HTERT RPE-1 (cell line): ENCODE measurements around the gene TSTD1.
"Not testable (repeated sequence)": the region's sequence is repeated elsewhere in the genome, so short reads cannot be mapped to it uniquely, and the experiment has no call there.

Experiments used
- in situ Hi-C: fragments of 300-500 bp; cut with MboI; formaldehyde crosslinking; loops from 4 replicates; pipeline ENCODE4 v1.14.3; 2020; ENCODE audit warnings: low sequenced_read_pairs

Gene TSTD1

GRCh38 chr1:161039154-161039545 lies 386 bp upstream of the TSTD1 start:
- in situ Hi-C loops, result no loop called here

DNA sequence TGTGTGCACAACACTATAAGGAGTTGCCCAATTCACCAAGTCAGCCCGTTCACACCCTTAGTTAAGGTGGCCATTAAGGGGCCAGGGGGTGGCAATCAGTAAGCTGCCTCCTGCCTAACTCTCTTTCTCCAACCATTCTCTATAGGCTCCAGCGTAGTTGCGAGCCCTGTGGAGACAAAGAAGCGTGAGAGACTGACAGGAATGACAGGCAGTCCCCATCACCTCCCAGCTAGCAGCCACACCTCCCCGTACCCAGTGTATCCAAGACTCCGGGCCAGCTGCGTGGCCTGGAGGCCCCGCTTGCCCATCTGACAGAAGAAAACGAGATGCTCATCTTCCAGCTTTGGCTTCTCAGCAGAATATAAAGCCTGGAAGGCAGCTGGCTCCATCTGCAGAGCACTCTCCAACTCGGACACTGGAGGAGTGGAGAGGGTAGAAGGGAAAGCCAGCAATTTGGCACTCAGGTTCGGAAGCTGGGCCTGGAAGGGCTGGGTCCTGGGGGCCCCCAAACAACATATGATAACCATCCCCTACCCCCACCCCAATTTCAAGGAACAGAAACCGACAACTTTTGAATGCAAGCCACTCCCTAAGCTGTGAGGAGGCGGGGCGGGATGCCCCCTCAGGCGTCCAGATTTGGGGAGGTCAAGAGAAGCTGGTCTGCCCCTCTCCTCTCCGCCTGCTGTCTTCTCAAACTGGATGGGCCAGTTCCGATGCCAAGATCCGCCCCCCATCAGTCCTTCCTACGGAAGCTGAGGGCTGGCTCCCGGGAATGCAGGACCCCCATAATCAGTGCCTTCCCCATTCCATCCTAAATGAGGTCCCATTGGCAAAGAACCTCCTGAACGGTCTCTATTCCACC lies 872 bp downstream of the TSTD1 start:
- in situ Hi-C loops, result no loop called here

GRCh38 chr1:161033751-161034150 lies 5.0 kb downstream of the TSTD1 start:
- in situ Hi-C loops, result no loop called here

DNA sequence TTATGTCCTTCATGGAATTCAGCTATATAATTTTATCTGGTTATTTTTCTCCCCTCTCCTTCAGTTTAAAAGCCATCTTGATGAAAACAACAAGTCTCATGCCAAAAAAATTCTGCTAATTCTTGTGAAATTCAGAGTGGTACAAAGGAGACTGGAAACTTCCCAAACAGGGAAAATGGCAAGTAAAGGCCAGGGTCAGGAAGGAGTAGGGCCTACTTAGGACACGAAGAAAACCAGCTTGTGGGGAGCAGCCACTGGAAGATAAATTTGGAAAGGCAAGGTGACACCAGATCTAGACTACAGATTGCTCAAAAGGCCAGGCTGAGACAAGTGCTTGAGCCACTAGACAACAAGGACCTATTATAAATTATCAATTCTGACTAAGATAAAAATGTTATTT lies 6.4 kb downstream of the TSTD1 start:
- in situ Hi-C loops, result no loop called here

- in situ Hi-C loops, result no loop called here
These were observed 6.9 kb downstream of the TSTD1 start for GRCh38 chr1:161031874-161032273.

GRCh38 chr1:161029466-161029865 lies 9.3 kb downstream of the TSTD1 start:
- in situ Hi-C loops, result not testable (repeated sequence)

DNA sequence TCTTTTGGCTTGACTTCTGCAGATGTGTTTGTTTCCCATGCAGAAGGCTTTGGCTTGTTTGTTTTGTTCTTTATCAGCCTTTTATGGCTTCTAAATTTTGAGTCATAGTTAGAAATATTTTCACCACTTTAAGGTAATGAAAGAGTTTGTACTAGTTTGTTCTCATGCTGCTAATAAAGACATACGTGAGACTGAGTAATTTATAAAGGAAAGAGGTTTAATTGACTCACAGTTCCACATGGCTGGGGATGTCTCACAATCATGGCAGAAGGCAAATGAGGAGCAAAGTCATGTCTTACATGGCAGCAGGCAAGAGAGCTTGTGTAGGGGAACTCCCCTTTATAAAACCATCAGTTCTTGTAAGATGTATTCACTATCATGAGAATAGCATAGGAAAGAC lies 11.8 kb downstream of the TSTD1 start:
- in situ Hi-C loops, result not testable (repeated sequence)

DNA sequence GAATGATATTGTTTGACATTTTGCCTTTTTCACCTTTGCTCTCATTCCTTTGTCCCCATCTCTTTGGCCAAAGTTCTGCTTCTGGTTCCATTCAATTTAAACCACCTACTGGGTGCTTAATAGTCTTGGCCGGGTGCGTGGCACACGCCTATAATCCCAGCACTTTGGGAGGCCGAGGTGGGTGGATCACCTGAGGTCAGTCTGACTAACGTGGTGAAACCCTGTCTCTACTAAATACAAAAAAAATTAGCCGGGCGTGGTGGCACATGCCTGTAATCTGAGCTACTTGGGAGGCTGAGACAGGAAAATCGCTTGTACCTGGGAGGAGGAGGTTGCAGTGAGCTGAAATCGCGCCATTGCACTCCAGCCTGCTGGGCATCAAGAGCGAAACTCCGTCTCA lies 16.3 kb downstream of the TSTD1 start:
- in situ Hi-C loops, result not testable (repeated sequence)

DNA sequence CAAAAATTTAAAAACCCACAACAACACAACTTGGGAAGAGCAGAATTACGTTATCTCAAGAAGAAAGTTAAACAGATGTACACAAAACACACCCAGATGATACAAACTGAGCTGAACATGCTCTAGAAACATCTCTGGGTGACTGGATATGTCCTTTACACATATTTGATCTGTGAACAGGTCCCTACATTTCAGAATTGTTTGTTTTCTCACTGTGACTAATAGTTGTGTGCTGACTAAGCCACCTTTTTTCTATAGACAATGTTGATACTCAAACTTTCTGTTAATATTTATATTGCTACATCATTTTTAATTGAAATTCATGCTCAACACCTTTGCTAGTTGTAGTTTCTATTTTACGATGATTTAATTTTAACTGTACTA lies 16.8 kb downstream of the TSTD1 start:
- in situ Hi-C loops, result no loop called here

- in situ Hi-C loops, result no loop called here
These were observed 17.4 kb downstream of the TSTD1 start for GRCh38 chr1:161021165-161021969.

- in situ Hi-C loops, result no loop called here
These were observed 18.1 kb downstream of the TSTD1 start, which contains the start of gene F11R for GRCh38 chr1:161020509-161021164. Gene F11R, minus strand, starts transcription at chr1:161021152. Its CDS starts 79 bp downstream, at chr1:161021073.

DNA sequence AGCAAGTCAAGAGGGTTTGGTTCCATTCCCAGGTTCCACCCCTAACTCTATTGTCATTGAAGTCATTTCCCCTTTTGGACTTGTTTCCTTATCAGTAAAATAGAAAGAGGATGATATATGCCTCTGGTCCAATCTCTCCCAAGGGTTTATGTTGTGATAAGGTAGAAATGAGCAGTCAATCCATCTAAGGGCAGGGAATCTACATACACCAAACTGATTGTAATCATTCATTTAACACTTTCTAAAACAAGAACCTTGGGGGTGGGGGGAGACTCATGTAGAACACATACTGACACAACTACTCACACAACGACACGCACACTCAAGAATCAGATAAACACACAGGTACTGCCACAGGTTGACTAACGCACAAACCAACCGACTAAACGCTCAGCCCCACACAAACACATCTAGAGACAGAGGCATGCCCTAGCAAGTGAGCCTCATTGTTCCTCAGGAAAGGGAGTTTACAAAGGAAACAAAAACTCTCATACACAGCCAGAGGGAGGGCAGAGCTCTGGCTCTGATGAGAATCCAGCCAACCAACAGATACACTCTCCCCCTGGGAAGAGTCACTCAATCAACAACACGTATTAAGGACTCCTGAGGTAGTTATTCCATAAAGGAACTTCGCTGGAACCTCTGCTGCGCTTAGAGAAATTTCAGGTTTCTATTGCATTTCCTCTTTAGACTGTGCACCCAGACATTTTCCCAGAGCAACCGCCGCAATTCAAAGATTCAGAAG lies 18.8 kb downstream of the TSTD1 start:
- in situ Hi-C loops, result no loop called here

GRCh38 chr1:161019111-161019660 lies 19.6 kb downstream of the TSTD1 start:
- in situ Hi-C loops, result not testable (repeated sequence)

DNA sequence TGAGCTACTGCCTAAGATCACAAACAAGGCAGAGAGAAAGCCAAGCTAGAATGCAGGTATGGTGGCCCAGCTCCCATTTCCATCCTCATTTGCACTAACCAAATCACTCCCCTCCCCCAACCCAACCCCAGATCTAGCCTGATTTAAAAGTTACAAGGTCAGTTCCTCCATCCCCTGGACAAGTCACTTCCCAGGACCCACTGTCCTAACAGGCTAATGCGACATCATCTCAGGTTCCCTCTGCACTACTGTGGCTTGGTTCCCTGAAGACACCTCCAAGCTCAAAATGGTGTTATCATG lies 20.2 kb downstream of the TSTD1 start:
- in situ Hi-C loops, result no loop called here

DNA sequence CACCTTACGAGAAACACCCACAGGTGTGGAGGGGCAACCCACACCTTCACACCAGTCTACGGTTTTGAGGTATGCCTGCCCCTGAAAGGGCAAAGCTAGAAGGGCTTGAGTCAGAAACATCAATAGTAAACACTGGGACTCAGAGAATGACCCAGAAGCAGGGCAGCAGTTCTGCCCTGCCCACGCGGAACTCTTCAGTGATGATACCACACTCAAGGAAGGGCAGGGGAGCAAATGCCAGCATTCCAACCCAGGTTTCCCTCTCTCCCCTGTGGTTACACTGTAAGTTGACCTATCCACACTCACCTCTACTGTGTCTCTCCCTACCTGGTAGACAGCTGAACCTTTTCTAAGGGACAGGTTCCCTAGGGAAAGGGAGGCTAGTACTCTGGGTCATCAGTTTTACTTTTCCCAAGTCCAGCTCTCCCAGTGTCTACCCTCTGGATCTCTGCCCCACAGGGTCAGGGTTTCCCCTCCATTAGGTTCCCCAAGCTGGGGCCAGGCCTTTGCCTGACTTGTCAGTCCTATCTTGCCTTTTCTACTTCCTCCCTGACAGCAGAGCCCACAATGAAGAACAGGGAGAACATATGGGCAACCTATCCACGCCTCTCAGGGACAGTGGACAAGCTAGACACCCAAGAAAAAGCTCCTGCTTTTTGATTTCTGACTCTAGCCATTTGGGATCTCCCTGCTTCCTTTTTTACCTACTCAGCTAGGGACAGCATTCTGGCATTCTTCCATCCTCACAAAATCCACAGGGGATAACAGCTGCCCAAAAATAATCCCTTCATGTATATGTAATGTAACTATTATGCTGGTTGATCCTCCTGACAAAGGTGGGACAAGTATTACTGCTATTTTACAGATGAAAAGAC lies 20.8 kb downstream of the TSTD1 start:
- in situ Hi-C loops, result no loop called here

DNA sequence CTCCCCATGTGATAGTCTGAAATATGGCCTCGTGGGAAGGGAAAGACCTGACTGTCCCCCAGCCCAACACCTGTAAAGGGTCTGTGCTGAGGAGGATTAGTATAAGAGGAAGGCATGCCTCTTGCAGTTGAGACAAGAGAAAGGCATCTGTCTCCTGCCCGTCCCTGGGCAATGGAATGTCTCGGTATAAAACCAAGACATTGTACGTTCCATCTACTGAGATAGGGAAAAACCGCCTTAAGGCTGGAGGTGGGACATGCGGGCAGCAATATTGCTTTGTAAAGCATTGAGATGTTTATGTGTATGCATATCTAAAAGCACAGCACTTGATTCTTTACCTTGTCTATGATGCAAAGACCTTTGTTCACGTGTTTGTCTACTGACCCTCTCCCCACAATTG lies 21.6 kb downstream of the TSTD1 start:
- in situ Hi-C loops, result not testable (repeated sequence)

GRCh38 chr1:161016683-161017082 lies 22.1 kb downstream of the TSTD1 start:
- in situ Hi-C loops, result not testable (repeated sequence)

GRCh38 chr1:161013488-161014230 lies 25.1 kb downstream of the TSTD1 start:
- in situ Hi-C loops, result no loop called here

DNA sequence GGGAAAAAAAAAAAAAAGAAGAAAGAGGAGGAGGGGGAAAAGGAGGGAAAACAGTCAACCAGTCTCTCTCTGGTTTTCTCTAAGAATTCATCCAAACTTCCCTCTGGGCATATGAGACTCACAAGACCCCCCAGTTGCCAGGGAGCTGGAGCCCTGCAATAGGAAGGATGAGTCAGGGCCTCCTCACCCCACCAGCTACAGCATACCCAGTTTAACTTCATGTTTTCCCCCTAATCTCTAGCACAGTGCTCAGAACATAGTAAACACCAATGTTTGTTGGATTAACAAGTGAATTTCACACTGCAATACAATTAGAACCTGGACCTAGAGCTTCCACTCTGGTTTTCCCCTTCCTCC lies 25.7 kb downstream of the TSTD1 start:
- in situ Hi-C loops, result no loop called here
